NCI-H1694 (cell line): Measurements from ENCODE around the gene SELENON.

Experiments used
- DNase-seq: peaks from one replicate; lab custom pipeline; 2025; lab: John Stamatoyannopoulos, UW

Gene SELENON

GRCh38 chr1:25809929-25810328, 9.9 kb downstream of the SELENON start:
- no peak for DNase-seq

DNA sequence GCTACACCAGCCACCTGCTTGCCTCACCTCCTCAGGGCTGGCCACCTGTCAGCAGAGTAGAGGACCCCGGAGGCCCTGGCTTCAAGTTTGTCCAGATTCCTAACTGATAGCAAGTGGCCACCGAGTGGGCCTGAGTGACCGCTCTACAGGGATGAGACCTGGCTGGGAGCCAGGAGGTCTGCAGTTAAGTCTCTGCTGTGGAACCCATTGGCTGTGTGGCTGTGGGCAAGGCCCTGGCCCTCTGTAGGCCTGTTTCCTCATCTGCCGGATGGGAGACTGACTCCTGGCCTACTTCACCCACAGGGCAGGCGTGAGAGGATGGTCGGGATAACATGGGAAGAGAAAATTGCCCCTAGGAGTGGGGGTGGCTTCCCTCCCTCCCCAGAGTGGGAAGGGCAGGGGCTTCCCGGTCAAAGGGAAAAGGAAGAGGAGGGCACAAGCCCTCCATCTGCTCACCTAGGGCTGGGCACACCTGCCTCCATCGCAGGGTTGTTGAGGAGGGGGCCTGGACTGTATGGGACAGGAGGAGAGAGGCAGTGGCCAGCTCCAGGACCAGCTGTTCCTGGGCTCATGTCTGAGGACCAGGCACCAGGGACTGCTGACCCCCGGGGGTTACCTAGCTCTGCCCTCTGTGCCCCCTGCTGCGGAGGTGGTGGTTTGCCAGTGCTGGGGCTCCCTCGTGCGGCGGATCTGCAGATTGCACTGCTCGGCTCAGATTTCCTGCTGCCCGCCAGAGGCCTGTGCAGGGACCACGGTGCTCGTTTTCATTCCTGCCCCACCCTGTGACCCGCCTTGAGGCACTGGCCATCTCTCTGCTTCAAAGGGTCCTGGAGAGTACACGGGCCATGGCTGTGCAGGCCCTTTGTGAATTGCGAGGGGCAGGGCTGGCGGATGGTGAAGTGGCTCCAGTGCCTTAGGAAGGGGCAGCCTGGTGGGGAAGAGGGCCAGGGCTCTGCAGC, 10.6 kb downstream of the SELENON start:
- DNase-seq, result peak; percentile 44

DNA sequence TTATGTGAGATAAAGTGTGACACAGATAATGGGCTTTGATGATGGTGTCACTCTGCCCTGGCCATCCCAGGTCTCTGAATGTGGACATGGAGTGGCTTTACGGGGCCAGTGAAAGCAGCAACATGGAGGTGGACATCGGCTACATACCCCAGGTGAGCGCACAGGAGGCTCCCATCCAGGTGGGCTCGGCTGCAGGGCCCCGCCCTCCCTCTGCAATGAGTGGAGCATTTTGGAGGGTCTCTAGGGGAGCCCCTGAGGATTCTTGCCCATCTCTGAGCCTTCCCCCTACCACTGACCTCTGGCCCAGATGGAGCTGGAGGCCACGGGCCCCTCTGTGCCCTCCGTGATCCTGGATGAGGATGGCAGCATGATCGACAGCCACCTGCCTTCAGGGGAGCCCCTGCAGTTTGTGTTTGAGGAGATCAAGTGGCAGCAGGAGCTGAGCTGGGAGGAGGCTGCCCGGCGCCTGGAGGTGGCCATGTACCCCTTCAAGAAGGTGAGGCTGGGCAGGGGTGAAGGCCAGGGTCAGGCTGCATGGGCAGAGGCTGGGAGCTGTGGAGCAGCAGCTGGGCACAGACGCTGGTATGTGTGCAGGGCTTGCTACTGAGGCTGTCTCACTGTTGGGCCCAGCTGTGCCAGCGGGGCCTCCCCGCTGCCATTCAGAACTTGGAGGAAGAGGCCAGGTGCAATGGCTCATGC, 11.5 kb downstream of the SELENON start:
- DNase-seq, result no peak

DNA sequence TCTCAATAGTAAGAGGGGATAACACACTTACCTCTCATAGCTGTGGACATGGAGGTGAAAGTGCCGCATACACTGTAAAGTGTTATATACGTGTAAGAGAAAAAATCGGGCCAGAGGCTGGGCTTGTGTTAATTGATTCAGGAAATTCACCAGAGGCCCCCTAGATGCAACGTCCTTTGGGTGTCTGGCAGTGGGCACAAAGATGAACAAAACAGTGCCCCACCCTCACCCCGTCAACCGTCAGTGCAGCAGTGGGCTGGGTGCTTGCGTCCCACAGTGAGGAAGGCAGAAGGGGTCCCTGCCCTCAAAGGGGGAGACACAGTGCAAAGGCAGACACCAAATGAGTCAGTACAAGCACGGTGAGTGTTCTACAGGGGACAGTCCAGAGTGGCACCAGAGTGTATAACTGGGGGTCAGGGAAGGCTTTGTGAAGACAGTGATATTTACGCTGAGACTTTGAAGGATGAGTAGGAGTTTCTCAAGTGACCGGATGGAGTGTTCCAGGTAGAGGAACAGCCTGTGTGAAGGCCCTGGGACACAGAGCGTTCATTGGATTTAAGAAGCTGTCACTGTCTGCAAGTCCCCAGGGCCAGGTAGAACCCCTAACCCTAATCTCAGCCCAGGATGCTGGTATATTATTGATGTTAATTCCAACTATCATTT, 13.2 kb downstream of the SELENON start:
- DNase-seq, result no peak

- DNase-seq, result no peak
Measured at GRCh38 chr1:25813734-25814471, 13.9 kb downstream of the SELENON start.

DNA sequence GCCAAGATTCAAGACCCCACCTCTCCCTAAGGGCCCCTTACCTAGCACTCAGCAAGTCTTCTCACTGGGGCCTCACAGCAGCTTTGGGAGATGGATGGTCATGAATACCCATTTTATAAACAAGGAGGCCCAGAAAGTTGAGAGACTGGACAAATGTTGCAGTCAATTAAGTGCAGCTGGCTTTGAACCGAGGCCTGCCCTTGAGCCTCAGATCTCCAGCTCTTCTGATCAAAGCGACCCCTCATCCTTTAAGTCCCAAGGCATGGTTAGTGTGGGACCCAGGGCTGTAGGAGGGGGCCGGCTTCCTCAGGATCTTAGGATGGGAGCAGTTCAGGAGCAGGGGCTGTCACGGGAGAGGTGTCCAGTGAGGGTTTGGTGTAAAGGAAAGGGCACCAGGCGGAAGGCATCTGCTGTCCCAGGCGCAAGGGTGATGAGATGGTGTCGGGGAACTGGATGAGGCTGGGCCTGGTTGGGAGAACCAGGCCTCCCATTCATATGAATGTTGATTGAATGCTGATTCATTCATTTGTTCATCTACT, 14.6 kb downstream of the SELENON start:
- DNase-seq, result no peak

- no peak for DNase-seq
Measured at GRCh38 chr1:25815208-25816111, 15.5 kb downstream of the SELENON start.

DNA sequence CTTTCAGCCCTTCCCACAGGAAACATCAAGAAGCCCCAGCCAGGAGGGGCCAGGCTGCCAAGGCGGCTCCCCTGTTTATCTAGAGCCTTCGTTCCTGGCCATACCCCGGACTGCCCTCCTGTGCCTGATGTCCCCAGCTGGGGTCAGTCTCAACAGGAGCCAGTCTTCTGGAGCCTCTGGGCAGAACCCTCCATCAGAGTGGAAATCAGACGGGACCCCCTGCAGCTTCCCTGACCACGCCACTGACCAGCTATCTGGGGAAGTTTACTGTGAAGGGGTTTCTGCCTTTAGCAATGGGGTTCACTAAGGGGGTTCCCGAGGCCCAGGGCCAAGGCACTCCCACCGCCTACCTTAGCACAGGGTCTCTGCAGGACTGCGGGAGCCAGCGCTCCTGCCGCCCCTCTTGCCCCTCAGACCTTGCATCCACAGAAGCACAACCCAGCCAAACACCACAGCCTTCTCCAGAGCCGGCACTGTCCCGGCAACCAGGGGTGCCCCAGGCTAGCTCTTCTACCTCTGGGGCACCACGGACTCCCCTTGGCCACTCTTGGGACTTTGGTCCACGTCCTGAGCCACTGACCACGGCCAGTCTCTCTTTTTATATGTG, 16.2 kb downstream of the SELENON start:
- no peak for DNase-seq

DNA sequence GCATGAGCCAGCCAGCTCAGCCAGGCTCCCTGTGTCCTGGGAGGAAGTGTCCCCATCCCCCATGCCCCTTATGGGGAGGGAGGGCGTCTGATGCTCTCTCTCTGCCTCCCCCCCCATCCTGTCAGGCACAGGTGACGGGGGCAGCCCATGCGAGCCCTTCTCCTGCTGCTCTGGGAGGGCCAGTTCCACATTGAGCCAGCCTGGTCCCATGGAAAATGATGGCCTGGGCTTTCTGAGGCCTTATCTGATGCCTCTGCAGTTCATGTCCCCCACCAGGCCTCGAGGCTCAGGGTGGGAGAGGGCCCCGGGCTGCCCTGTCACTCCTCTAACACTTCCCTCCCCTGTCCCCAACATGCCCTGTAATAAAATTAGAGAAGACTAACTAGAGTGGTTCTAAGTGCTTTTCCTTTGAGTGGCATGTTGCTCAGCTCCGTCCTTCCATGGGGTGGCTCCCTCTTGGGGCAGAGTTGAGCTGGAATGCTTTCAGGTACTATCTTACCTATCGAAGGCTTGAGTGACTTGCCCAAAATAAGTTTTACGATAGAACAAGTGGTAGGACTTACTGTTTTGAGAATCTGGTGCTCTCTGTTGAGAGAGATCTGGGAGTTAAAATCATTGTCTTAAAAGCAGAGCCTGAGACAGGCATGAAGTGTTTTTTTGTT, 18.0 kb downstream of the SELENON start:
- DNase-seq, result no peak

GRCh38 chr1:25818569-25818968, 18.6 kb downstream of the SELENON start:
- no peak for DNase-seq

DNA sequence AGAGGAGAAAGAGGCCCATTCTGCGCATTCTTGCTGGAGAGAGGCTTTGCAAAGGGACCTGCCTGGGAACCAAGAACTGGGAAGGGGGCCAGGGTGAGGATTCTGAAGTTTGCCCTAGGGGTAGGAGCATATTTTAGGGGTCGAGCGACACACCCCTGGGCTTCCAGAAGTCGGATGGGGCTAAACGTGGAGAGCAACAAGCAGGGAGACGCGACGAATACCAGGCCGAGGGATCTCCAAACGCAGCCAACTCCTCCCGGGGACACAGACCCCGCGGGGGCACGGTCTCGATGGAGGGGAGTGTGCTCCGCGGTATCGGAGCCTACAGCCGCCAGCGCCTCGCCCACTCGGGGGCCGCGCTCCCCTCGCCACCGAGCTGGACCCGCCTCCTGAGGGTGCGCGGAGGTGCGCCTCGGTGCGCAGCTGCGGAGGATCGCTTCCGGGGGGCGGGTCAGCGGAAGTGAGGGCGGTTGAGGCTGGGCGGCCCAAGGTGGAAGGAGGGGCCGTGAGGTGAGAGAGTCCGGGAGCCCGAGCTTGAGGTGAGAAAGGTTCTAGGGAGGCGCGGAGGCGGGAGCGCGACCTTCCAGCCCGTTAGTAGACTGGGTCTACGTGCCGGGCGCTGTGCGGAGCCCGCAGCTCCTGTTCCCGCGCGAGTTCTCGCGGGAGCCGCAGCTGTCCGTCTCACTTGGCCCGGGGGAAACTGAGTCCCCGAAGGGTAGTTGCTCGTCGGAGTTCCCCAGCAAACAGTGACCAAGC, 19.7 kb downstream of the SELENON start, which contains the start of gene MTFR1L:
Gene MTFR1L (plus strand): TSS at position 464 of the 756 bp plus-strand sequence. CDS start 3,151 bp downstream, outside the sequence.
- DNase-seq, result peak; percentile 42

- DNase-seq, result no peak
Measured at GRCh38 chr1:25820247-25821111, 20.5 kb downstream of the SELENON start.

GRCh38 chr1:25821112-25821476, 21.1 kb downstream of the SELENON start:
- no peak for DNase-seq

DNA sequence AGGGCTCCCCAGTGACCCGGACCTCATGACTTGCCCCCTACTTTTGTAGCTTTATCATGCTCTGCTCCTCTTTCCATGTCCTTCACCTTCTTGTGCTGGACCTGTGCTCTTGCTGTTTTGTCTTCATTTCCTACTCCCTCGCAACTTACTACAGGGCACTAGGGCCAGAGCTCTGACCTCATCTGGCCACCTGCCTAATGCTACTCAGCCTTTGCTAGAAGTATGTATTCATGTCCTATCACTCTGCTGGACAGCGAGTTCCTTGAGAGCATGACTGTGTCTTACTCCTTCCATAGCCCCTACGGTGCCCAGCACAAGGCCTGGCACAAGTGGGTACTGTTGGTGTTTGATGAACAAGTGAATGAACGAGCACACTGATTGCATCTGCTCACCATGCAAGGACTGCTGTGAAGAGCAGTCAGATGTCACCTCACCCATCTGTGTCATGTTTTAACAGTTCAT, 21.7 kb downstream of the SELENON start:
- DNase-seq, result no peak

DNA sequence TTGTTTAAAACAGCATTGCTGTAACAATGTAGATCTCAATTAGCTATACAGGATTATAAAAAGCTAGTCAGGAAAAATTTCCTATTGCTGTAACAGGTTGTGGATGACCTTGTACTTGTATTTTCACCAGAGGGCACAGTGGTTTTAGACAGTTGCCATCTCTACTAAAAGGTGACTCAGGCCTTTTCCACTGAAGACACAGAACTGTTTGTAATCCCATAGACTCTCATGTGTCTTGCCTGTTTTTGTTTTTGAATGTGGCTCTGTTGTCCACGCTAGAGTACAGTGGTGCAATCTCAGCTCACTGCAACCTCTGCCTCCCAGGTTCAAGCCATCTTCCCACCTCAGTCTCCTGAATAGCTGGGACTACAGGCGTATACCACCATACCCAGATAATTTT, 25.6 kb downstream of the SELENON start:
- DNase-seq, result no peak

DNA sequence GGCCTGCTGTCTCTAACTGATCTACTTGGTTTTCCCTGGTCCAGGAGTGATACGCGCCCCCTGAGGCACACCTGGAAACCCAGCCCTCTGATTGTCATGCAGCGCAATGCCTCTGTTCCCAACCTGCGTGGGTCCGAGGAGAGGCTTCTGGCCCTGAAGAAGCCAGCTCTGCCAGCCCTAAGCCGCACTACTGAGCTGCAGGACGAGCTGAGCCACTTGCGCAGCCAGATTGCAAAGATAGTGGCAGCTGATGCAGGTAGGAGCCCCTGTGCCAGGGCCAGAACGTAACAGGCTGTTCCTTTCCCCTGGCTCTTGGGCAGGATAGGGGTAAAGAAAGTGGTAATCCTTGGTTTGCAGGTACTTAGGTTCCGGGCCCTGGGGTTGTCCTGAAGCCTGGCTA, 26.6 kb downstream of the SELENON start:
- no peak for DNase-seq

DNA sequence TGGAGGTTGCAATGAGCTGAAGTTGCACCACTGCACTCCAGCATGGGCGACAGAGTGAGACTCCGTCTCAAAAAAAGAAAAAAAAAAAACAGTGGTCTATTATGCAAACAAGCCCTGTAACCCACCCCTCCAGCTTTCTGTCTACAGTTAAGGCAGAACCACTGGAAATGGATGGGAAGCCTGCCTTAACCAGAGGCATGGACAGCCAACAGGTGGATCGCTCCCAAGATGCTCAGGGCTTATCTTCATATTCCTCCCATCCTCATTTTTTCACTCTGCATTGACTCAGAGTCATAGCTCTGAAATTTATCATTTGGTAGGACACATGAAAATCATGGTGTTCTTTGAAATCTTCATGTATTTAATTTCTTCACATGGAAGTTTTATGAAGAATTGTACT, 28.5 kb downstream of the SELENON start:
- no peak for DNase-seq

- no peak for DNase-seq
Measured at GRCh38 chr1:25829046-25829445, 29.1 kb downstream of the SELENON start.
